IPS-11a (cell line): ENCODE results near the gene STEAP1B.

ENCODE experiments used
- H3K4me3 ChIP-seq: one replicate; pipeline ENCODE4 v1.5.1; 2013; ENCODE audit warnings: low read depth, low read length, control low read depth

The STEAP1B gene

DNA sequence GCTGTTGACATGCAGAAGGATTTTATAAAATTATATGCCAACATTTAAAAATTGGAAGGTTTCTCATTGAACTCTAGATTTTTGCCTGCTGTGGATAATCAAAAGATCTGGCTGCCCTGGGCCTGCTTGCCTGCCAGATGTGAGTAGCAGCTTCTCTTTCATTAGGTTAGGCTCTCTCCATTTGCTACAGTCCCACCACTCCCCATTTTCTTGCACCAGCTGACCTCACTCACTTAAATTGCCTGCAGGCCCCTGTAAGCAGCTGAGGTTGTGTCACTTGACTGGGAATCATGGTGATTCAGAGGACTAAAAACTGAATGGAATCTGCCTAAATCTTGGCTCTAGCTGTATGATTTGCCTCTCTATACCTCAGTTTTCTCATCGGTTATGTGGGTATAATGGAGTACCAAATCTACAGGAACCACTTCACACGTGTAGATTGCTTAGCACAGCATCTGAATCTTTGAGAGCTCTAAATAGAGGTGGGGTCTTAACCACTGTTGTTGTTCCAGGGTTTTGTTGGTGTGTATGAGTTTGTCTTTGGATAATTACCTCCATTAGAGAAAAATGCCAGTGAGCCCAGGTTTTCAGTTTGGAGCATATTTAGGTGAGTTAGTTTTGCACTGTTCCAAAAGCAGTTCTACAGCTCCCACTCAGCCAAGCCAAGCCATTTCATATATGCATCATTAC is 124.5 kb downstream of the STEAP1B start:
- H3K4me3 ChIP-seq = no peak overlapping the region

- H3K4me3 ChIP-seq = no peak overlapping the region
Observed at GRCh38 chr7:22373911-22374310, 126.1 kb downstream of the STEAP1B start.

GRCh38 chr7:22373388-22373787 is 126.6 kb downstream of the STEAP1B start:
- no peak overlapping the region for H3K4me3 ChIP-seq

GRCh38 chr7:22372863-22373262 is 127.1 kb downstream of the STEAP1B start:
- H3K4me3 ChIP-seq = no peak overlapping the region

DNA sequence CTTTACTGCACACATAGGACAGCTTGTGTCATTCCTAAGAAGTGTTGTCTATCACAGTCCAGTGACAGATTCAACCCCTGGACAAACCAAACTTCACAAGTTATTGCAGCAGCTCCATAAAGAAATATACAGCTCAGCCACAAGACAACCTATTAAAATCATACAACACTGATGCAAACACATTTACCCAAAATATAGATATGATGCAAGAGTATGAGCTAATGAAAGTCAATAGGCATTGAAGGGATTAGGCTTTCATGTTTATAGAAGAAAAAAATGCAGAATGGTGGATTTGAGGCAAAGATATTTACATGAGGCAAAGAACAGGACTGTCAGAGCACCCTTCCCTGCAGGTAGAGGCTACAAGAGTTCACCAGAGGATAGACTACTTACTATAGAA is 128.1 kb downstream of the STEAP1B start:
- no peak overlapping the region for H3K4me3 ChIP-seq
